Liver (tissue), 2 donors: ENCODE measurements around the gene MCF2.

Source experiments
- FOXA2 ChIP-seq: IDR thresholded peaks from 2 replicates; pipeline ENCODE4 v1.6.1; 2016; ENCODE audit warnings: antibody characterized with exemption
- MAX ChIP-seq: IDR thresholded peaks from 2 replicates; pipeline ENCODE4 v1.6.1; 2016; ENCODE audit warnings: antibody characterized with exemption
- YY1 ChIP-seq: IDR thresholded peaks from 2 replicates; pipeline ENCODE4 v1.6.1; 2016; ENCODE audit warnings: antibody characterized with exemption, mild to moderate bottlenecking
- ZBTB33 ChIP-seq: IDR thresholded peaks from 2 replicates; pipeline ENCODE4 v1.6.1; 2016; ENCODE audit warnings: antibody characterized with exemption
- TF ChIP-seq, protein P1 (sequence below): fragments of 150-350 bp; IDR thresholded peaks from 2 replicates; pipeline ENCODE4 v1.5.1; 2017; ENCODE audit warnings: improper control_type of control experiment, low read depth, low read length; ENCODE audit not compliant: missing input control
- TF ChIP-seq, protein P2 (sequence below): IDR thresholded peaks from 2 replicates; pipeline ENCODE4 v1.6.1; 2016; ENCODE audit warnings: antibody characterized with exemption, mild to moderate bottlenecking
- donor health status: healthy.

DNA sequence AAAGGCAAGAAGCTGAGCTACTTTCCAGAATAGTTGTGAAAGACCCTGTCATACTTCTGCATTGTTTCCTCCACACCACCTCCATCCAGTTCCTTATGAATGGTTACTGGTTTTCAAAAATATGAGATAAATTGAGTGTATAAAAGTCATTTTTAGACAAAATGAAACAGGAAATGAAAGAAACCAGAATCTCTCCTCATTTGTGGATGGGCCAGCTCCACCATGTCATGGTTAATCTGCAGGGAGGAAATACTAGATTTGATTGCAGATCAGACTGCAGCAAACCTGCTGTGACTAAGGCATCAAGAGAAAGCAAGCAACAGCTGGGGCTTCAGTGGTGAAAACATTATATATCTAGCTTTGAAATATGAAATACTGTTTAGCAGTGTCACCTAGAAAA lies 153.6 kb downstream of the MCF2 start:
- no peak for TF ChIP-seq MAX
- no peak for TF ChIP-seq YY1
- TF ChIP-seq, protein P1, sequence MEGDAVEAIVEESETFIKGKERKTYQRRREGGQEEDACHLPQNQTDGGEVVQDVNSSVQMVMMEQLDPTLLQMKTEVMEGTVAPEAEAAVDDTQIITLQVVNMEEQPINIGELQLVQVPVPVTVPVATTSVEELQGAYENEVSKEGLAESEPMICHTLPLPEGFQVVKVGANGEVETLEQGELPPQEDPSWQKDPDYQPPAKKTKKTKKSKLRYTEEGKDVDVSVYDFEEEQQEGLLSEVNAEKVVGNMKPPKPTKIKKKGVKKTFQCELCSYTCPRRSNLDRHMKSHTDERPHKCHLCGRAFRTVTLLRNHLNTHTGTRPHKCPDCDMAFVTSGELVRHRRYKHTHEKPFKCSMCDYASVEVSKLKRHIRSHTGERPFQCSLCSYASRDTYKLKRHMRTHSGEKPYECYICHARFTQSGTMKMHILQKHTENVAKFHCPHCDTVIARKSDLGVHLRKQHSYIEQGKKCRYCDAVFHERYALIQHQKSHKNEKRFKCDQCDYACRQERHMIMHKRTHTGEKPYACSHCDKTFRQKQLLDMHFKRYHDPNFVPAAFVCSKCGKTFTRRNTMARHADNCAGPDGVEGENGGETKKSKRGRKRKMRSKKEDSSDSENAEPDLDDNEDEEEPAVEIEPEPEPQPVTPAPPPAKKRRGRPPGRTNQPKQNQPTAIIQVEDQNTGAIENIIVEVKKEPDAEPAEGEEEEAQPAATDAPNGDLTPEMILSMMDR = no peak
- TF ChIP-seq ZBTB33 = no peak
- TF ChIP-seq FOXA2 = no peak
- TF ChIP-seq, protein P2, sequence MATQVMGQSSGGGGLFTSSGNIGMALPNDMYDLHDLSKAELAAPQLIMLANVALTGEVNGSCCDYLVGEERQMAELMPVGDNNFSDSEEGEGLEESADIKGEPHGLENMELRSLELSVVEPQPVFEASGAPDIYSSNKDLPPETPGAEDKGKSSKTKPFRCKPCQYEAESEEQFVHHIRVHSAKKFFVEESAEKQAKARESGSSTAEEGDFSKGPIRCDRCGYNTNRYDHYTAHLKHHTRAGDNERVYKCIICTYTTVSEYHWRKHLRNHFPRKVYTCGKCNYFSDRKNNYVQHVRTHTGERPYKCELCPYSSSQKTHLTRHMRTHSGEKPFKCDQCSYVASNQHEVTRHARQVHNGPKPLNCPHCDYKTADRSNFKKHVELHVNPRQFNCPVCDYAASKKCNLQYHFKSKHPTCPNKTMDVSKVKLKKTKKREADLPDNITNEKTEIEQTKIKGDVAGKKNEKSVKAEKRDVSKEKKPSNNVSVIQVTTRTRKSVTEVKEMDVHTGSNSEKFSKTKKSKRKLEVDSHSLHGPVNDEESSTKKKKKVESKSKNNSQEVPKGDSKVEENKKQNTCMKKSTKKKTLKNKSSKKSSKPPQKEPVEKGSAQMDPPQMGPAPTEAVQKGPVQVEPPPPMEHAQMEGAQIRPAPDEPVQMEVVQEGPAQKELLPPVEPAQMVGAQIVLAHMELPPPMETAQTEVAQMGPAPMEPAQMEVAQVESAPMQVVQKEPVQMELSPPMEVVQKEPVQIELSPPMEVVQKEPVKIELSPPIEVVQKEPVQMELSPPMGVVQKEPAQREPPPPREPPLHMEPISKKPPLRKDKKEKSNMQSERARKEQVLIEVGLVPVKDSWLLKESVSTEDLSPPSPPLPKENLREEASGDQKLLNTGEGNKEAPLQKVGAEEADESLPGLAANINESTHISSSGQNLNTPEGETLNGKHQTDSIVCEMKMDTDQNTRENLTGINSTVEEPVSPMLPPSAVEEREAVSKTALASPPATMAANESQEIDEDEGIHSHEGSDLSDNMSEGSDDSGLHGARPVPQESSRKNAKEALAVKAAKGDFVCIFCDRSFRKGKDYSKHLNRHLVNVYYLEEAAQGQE = no peak
